Vagina (tissue), 2 donors: ENCODE data around the gene ANKRD2. TPM values are rescaled to one million over a fixed set of nuclear protein-coding genes. Genes with fewer than 3 reads are reported as not detected.

ENCODE experiments used
- DNase-seq, 2 donors: peaks; one replicate each; pipeline ENCODE4 v3.0.0-alpha.2; 2017; ENCODE audit errors: extremely low spot score in 2 of 2
- H3K27ac ChIP-seq: fragments of 200-600 bp; sonication (generic); one replicate; pipeline ENCODE4 v1.5.1; 2019
- H3K27me3 ChIP-seq: fragments of 200-600 bp; sonication (generic); one replicate; pipeline ENCODE4 v1.5.1; 2019
- H3K36me3 ChIP-seq, 2 donors: fragments of 200-600 bp; sonication (generic); one replicate each; pipeline ENCODE4 v1.5.1; 2017 to 2019
- H3K4me1 ChIP-seq: fragments of 200-600 bp; sonication (generic); one replicate; pipeline ENCODE4 v1.5.1; 2019
- H3K4me3 ChIP-seq, 2 donors: fragments of 200-600 bp; sonication (generic); 1 replicate in 1 of 2; 2 replicates in 1 of 2; pipeline ENCODE4 v1.5.1; 2016 to 2019
- H3K9me3 ChIP-seq: fragments of 200-600 bp; sonication (generic); one replicate; pipeline ENCODE4 v1.5.1; 2019
- POLR2A ChIP-seq, 2 donors: fragments of 450-650 bp; IDR thresholded peaks; one replicate each; pipeline ENCODE4 v1.6.1; 2017; ENCODE audit warnings: antibody characterized with exemption in 2 of 2, mild to moderate bottlenecking in 2 of 2, moderate library complexity in 2 of 2
- POLR2AphosphoS5 ChIP-seq, 2 donors: sonication (generic); formaldehyde crosslinking; IDR thresholded peaks; one replicate each; pipeline ENCODE4 v1.9.0; 2017; ENCODE audit warnings: antibody characterized with exemption in 2 of 2, mild to moderate bottlenecking in 2 of 2, low read depth in 1 of 2; ENCODE audit not compliant: insufficient read depth in 1 of 2
- intact Hi-C: fragments of 100-400 bp; cut with DNase I; formaldehyde crosslinking; loops from one replicate; pipeline ENCODE4 v1.15.1; 2023
- total RNA-seq: library from RNA; depleted of rRNA; stranded (reverse); fragments of >200 nt; gene quantifications from one replicate; pipeline ENCODE4 v1.2.3, GENCODE V29; 2016
- TF ChIP-seq, protein P1 (sequence below), 3 experiments: fragments of 450-650 bp in 2 of 3; fragments of 200-600 bp in 1 of 3; sonication (generic) in 1 of 3; IDR thresholded peaks; one replicate each; pipeline ENCODE4 v1.5.1; 2017 to 2019; ENCODE audit warnings: antibody characterized with exemption in 3 of 3, mild to moderate bottlenecking in 2 of 3, moderate library complexity in 2 of 3

ANKRD2 gene
- total RNA-seq, 1 donor from 2014 or later, result not detected

DNA sequence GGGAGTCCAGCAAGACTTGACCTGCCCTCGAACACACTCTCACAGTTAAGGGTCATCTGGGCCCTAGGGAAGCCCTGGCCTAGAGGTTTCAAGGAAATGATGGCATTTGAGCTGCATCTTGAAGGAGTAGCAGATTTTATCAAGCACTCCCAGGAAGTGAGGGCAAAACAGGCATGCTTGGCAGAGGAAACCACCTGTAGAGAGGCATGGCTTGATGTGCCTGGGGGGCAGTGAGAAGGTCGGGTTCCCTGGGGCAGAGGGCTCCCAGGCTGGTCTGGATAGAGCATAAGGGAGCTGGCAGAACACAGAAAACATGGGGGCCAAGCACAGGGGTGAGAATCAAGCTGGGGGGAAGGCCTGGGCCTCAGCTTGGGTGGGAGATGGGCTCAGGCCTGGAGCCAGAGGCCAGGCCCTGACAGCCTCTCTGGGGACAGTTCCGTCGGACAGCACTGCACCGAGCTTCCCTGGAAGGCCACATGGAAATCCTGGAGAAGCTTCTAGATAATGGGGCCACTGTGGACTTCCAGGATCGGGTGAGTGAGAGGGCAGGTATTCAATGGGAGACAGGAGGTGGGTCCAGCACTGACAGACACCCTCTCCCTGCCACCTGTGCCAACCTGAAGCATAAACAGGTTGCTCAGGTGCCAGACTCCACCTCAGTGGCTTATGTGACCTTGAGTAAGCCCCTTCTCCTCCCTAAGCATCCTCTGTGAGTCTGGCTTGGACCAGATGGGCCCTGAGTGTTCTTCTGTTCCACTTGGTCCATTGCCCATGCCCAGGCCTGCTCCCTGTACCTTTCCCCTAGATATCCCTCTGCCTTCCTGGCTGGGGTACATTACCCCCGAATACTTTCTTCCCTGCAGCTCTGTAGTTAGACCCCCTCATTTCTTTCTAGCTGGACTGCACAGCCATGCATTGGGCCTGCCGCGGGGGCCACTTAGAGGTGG lies 8.1 kb downstream of the ANKRD2 start:
- Histone ChIP-seq H3K4me1 (peaks cover 19% of the 10 kb centered on the region), H3K36me3 (no peaks in the 10 kb centered on the region), H3K27ac (no peak overlapping the region), H3K4me3 (no peak overlapping the region), H3K27me3 (no peaks in the 10 kb centered on the region), H3K9me3 (no peaks in the 10 kb centered on the region)
- intact Hi-C loops, result no loop called here
- TF ChIP-seq POLR2AphosphoS5 (IDR thresholded peaks at IDR 0.05; ENCODE audit: insufficient read depth in 1 of 2, low read depth in 1 of 2), result no peak
- TF ChIP-seq, protein P1, sequence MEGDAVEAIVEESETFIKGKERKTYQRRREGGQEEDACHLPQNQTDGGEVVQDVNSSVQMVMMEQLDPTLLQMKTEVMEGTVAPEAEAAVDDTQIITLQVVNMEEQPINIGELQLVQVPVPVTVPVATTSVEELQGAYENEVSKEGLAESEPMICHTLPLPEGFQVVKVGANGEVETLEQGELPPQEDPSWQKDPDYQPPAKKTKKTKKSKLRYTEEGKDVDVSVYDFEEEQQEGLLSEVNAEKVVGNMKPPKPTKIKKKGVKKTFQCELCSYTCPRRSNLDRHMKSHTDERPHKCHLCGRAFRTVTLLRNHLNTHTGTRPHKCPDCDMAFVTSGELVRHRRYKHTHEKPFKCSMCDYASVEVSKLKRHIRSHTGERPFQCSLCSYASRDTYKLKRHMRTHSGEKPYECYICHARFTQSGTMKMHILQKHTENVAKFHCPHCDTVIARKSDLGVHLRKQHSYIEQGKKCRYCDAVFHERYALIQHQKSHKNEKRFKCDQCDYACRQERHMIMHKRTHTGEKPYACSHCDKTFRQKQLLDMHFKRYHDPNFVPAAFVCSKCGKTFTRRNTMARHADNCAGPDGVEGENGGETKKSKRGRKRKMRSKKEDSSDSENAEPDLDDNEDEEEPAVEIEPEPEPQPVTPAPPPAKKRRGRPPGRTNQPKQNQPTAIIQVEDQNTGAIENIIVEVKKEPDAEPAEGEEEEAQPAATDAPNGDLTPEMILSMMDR (IDR thresholded peaks at IDR 0.05), result no peak
- TF ChIP-seq POLR2A (IDR thresholded peaks at IDR 0.05), result no peak
- DNase-seq, result no peak

DNA sequence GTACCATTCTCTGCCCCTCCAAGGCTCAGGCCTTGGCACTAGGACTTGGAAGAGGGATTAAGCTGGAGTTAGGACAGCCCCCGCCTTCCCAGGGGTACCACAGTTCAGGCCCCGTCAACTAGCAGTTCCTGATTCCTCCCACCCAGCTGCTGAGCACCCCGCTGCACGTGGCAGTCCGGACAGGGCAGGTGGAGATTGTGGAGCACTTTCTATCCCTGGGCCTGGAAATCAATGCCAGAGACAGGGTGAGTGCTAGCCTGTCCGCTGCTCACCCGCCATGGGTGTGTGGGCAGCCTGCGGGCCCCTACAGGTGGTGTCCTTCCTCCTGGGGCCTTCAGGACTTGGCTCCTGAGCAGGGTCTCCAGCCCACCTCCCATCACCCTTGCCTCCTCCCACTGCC lies 9.6 kb downstream of the ANKRD2 start:
- Histone ChIP-seq H3K27ac (no peak overlapping the region), H3K27me3 (no peaks in the 10 kb centered on the region), H3K9me3 (no peaks in the 10 kb centered on the region), H3K36me3 (no peaks in the 10 kb centered on the region), H3K4me1 (peaks cover 19% of the 10 kb centered on the region), H3K4me3 (no peak overlapping the region)
- TF ChIP-seq, protein P1 (IDR thresholded peaks at IDR 0.05), result no peak
- TF ChIP-seq POLR2A (IDR thresholded peaks at IDR 0.05) (no peak), POLR2AphosphoS5 (IDR thresholded peaks at IDR 0.05; ENCODE audit: insufficient read depth in 1 of 2, low read depth in 1 of 2) (no peak)
- no peak for DNase-seq
- intact Hi-C loops, result no loop called here

DNA sequence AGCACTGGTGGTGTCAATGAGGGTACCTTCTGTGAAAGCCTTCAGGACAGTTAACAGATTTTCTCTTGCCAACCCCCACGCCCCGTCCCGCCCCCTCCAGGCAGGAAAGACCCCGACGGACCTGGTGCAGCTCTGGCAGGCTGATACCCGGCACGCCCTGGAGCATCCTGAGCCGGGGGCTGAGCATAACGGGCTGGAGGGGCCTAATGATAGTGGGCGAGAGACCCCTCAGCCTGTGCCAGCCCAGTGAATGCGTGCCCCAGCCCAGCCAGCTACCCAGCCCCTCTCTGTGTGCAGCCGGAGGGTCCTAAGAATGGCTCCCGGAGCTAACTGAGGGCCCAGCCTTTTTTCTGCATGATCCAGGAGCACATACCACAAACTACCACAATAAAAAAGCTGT lies 10.9 kb downstream of the ANKRD2 start:
- no peak overlapping the region for H3K4me3 ChIP-seq
- H3K27me3 ChIP-seq, result no peaks in the 10 kb centered on the region
- TF ChIP-seq, protein P1 (IDR thresholded peaks at IDR 0.05), result no peak
- no peak for TF ChIP-seq POLR2A (IDR thresholded peaks at IDR 0.05)
- no peak for TF ChIP-seq POLR2AphosphoS5 (IDR thresholded peaks at IDR 0.05; ENCODE audit: insufficient read depth in 1 of 2, low read depth in 1 of 2)
- peaks cover 19% of the 10 kb centered on the region for H3K4me1 ChIP-seq
- no peak for DNase-seq
- no peak overlapping the region for H3K27ac ChIP-seq
- no peaks in the 10 kb centered on the region for H3K36me3 ChIP-seq
- intact Hi-C loops, result no loop called here
- H3K9me3 ChIP-seq, result no peaks in the 10 kb centered on the region

DNA sequence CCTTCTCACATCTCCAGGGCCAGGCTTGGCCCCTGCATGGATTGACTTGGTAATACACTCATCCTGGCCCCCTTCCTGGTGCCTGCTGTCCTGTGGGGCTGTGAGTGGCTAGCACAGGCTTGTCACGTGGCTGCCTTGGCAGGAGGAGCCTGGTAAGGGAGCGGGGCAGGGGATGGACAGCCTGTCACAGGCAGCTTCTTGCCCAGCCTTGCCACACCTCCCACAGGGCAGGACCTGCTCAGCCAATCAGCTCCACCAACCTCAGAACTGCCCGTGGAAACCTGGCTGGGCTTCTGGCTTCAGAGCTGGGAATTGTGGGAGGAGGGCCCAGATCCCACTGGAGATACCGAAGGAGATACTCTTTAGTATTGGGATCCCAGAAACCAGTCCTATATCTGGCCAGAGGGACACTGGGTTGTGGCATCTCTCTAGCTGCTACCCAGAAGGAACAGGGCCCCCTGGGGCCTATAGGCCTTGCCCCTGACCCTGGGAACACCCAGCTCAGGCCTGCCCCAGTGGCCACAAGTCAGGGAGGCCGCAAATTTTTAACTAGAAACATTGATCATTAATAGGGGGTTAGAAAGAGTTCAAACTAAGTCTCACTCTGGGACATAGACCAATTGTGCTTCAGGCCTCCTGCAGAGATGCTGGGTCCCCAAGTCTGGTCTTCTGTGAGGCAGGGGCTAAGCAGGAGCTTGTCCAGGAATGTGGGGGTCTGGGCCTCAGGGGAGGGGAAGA lies 11.7 kb downstream of the ANKRD2 start, which contains the start of gene HOGA1:
Gene HOGA1 (plus strand): TSS at position 330 of the 738 bp plus-strand sequence. CDS start 315 bp downstream, at position 645.
- no peak for DNase-seq
- H3K9me3 ChIP-seq, result no peaks in the 10 kb centered on the region
- no peak within 1 kb of the TSS for H3K4me3 ChIP-seq
- TF ChIP-seq POLR2A (IDR thresholded peaks at IDR 0.05) (no peak), POLR2AphosphoS5 (IDR thresholded peaks at IDR 0.05; ENCODE audit: insufficient read depth in 1 of 2, low read depth in 1 of 2) (no peak)
- TF ChIP-seq, protein P1 (IDR thresholded peaks at IDR 0.05), result no peak
- H3K4me1 ChIP-seq, result peaks cover 19% of the 10 kb centered on the region
- no peaks in the 10 kb centered on the region for H3K36me3 ChIP-seq
- intact Hi-C loops, result no loop called here
- H3K27me3 ChIP-seq, result no peaks in the 10 kb centered on the region
- H3K27ac ChIP-seq, result no peak within 1 kb of the TSS
